ENCODE results near the gene TMBIM1.
"Not testable (repeated sequence)": the region's sequence is repeated elsewhere in the genome, so short reads cannot be mapped to it uniquely, and the experiment has no call there.

TMBIM1 gene

GRCh38 chr2:218317303-218317630 is 25.0 kb upstream of the TMBIM1 start:
- no peak for TF ChIP-seq CTCF (IDR thresholded peaks at IDR 0.05; ENCODE audit: low read depth, low read length)
- no peak overlapping the region for H3K4me3 ChIP-seq (ENCODE audit: low read depth, low read length)

- H3K4me3 ChIP-seq (ENCODE audit: low read depth, low read length) = no peak overlapping the region
- TF ChIP-seq CTCF (IDR thresholded peaks at IDR 0.05; ENCODE audit: low read depth, low read length) = no peak
Measured at GRCh38 chr2:218315397-218315796, 23.1 kb upstream of the TMBIM1 start.

GRCh38 chr2:218314764-218315163 is 22.5 kb upstream of the TMBIM1 start:
- H3K4me3 ChIP-seq (ENCODE audit: low read depth, low read length) = not testable (repeated sequence)

- no peak overlapping the region for H3K4me3 ChIP-seq (ENCODE audit: low read depth, low read length)
- TF ChIP-seq CTCF (IDR thresholded peaks at IDR 0.05; ENCODE audit: low read depth, low read length) = no peak
Measured at GRCh38 chr2:218313356-218313755, 21.1 kb upstream of the TMBIM1 start.

GRCh38 chr2:218312267-218312756 is 20.0 kb upstream of the TMBIM1 start:
- H3K4me3 ChIP-seq (ENCODE audit: low read depth, low read length) = no peak overlapping the region
- no peak for TF ChIP-seq CTCF (IDR thresholded peaks at IDR 0.05; ENCODE audit: low read depth, low read length)

- not testable (repeated sequence) for H3K4me3 ChIP-seq (ENCODE audit: low read depth, low read length)
Measured at GRCh38 chr2:218311541-218312266, 19.4 kb upstream of the TMBIM1 start.

- no peak for TF ChIP-seq CTCF (IDR thresholded peaks at IDR 0.05; ENCODE audit: low read depth, low read length)
- no peak overlapping the region for H3K4me3 ChIP-seq (ENCODE audit: low read depth, low read length)
Measured at GRCh38 chr2:218310853-218311540, 18.7 kb upstream of the TMBIM1 start.

GRCh38 chr2:218307415-218308090 is 15.2 kb upstream of the TMBIM1 start:
- no peak overlapping the region for H3K4me3 ChIP-seq (ENCODE audit: low read depth, low read length)
- no peak for TF ChIP-seq CTCF (IDR thresholded peaks at IDR 0.05; ENCODE audit: low read depth, low read length)

Measured in WI38 (cell line).